Esophagus squamous epithelium (tissue), 4 donors: ENCODE data around the gene TRPC4.

Source experiments
- POLR2A ChIP-seq, 4 donors: fragments of 450-650 bp; IDR thresholded peaks; one replicate each; pipeline ENCODE4 v1.6.1; 2017; ENCODE audit warnings: antibody characterized with exemption in 4 of 4, mild to moderate bottlenecking in 4 of 4, moderate library complexity in 3 of 4
- TF ChIP-seq, protein P1 (sequence below), 6 experiments: fragments of 450-650 bp in 4 of 6; fragments of 200-600 bp in 2 of 6; sonication (generic) in 2 of 6; IDR thresholded peaks; one replicate each; pipeline ENCODE4 v1.5.1; 2016 to 2019; ENCODE audit warnings: antibody characterized with exemption in 6 of 6, mild to moderate bottlenecking in 4 of 6, moderate library complexity in 4 of 6

DNA sequence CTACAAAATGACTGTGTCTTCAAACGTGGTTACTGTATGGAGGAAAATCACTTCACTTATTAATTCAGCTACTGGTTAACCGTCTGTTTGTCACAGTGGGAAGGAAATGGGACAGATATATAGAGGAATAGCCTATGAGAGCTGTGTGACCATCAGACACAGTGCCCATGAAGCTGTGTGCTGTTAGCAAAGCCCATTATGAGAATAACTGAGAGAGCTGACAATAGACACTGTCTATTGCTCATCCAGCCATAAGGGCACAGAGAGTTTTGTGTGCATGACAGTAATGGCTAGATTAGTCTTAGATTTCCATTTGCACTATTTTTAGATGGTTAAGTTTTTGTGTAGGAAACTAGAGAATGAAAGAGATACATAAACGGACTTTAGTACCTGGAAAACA lies 206.9 kb downstream of the TRPC4 start:
- TF ChIP-seq, protein P1, sequence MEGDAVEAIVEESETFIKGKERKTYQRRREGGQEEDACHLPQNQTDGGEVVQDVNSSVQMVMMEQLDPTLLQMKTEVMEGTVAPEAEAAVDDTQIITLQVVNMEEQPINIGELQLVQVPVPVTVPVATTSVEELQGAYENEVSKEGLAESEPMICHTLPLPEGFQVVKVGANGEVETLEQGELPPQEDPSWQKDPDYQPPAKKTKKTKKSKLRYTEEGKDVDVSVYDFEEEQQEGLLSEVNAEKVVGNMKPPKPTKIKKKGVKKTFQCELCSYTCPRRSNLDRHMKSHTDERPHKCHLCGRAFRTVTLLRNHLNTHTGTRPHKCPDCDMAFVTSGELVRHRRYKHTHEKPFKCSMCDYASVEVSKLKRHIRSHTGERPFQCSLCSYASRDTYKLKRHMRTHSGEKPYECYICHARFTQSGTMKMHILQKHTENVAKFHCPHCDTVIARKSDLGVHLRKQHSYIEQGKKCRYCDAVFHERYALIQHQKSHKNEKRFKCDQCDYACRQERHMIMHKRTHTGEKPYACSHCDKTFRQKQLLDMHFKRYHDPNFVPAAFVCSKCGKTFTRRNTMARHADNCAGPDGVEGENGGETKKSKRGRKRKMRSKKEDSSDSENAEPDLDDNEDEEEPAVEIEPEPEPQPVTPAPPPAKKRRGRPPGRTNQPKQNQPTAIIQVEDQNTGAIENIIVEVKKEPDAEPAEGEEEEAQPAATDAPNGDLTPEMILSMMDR (IDR thresholded peaks at IDR 0.05): no peak
- TF ChIP-seq POLR2A (IDR thresholded peaks at IDR 0.05): no peak
